ENCODE results near the gene ZNF436. TPM values are rescaled to one million over a fixed set of nuclear protein-coding genes. Genes with fewer than 3 reads are reported as not detected.

The ZNF436 gene
- polyA plus RNA-seq, 1 donor from 2014 or later, result 27.1 TPM

GRCh38 chr1:23416964-23417363 lies 47.3 kb upstream of the ZNF436 start:
- H3K9me2 ChIP-seq (ENCODE audit: insufficient read depth, low read length), result no peaks in the 10 kb centered on the region
- no peak overlapping the region for H3K4me3 ChIP-seq (ENCODE audit: low read length)
- H3K36me3 ChIP-seq (ENCODE audit: insufficient read depth, low read length), result no peaks in the 10 kb centered on the region
- no peaks in the 10 kb centered on the region for H3K9me3 ChIP-seq (ENCODE audit: low read length)
- H3K27me3 ChIP-seq (ENCODE audit: insufficient read depth, low read depth, low read length), result no peaks in the 10 kb centered on the region
- H3K9ac ChIP-seq (ENCODE audit: low read length), result no peak overlapping the region
- H3K27ac ChIP-seq (ENCODE audit: low read length), result no peak overlapping the region
- no peaks in the 10 kb centered on the region for H4K20me1 ChIP-seq (ENCODE audit: insufficient read depth)
- no peaks in the 10 kb centered on the region for H3K79me2 ChIP-seq (replicated peaks; ENCODE audit: insufficient read depth, low read length)
- no peak overlapping the region for H3K4me2 ChIP-seq (ENCODE audit: low read length)
- no peaks in the 10 kb centered on the region for H3F3A ChIP-seq (ENCODE audit: insufficient read depth, low read length, poor library complexity, severe bottlenecking)
- H2AFZ ChIP-seq (ENCODE audit: low read depth, low read length), result no peak overlapping the region
- TF ChIP-seq REST (IDR thresholded peaks at IDR 0.05; ENCODE audit: borderline replicate concordance), result no peak
- no peak for TF ChIP-seq TAF1 (IDR thresholded peaks at IDR 0.05; ENCODE audit: low read depth)
- TF ChIP-seq MXI1 (conservative IDR thresholded peaks at IDR 0.05; ENCODE audit: poor library complexity, severe bottlenecking), result no peak
- TF ChIP-seq CTCF (IDR thresholded peaks at IDR 0.05; ENCODE audit: poor library complexity, severe bottlenecking), result no peak
- no peak for TF ChIP-seq EZH2 (IDR thresholded peaks at IDR 0.05; ENCODE audit: borderline replicate concordance, insufficient read depth, low read length, poor library complexity, severe bottlenecking)
- TF ChIP-seq EP300 (conservative IDR thresholded peaks at IDR 0.05; ENCODE audit: poor library complexity, severe bottlenecking), result no peak
- no peak for TF ChIP-seq SMC3 (conservative IDR thresholded peaks at IDR 0.05; ENCODE audit: poor library complexity)
- TF ChIP-seq RAD21 (conservative IDR thresholded peaks at IDR 0.05), result no peak
- TF ChIP-seq POLR2AphosphoS5 (IDR thresholded peaks at IDR 0.05), result no peak

GRCh38 chr1:23408797-23409290 lies 39.2 kb upstream of the ZNF436 start:
- H3K27ac ChIP-seq (ENCODE audit: low read length), result no peak overlapping the region
- no peaks in the 10 kb centered on the region for H3F3A ChIP-seq (ENCODE audit: insufficient read depth, low read length, poor library complexity, severe bottlenecking)
- no peaks in the 10 kb centered on the region for H3K9me2 ChIP-seq (ENCODE audit: insufficient read depth, low read length)
- no peak overlapping the region for H3K4me3 ChIP-seq (ENCODE audit: low read length)
- no peaks in the 10 kb centered on the region for H3K27me3 ChIP-seq (ENCODE audit: insufficient read depth, low read depth, low read length)
- H4K20me1 ChIP-seq (ENCODE audit: insufficient read depth), result no peaks in the 10 kb centered on the region
- H2AFZ ChIP-seq (ENCODE audit: low read depth, low read length), result no peak overlapping the region
- no peaks in the 10 kb centered on the region for H3K9me3 ChIP-seq (ENCODE audit: low read length)
- H3K79me2 ChIP-seq (replicated peaks; ENCODE audit: insufficient read depth, low read length), result no peaks in the 10 kb centered on the region
- no peak for TF ChIP-seq RAD21 (conservative IDR thresholded peaks at IDR 0.05)
- TF ChIP-seq CTCF (IDR thresholded peaks at IDR 0.05; ENCODE audit: poor library complexity, severe bottlenecking), result no peak
- TF ChIP-seq EP300 (conservative IDR thresholded peaks at IDR 0.05; ENCODE audit: poor library complexity, severe bottlenecking), result no peak
- TF ChIP-seq REST (IDR thresholded peaks at IDR 0.05; ENCODE audit: borderline replicate concordance), result no peak
- no peak for TF ChIP-seq MXI1 (conservative IDR thresholded peaks at IDR 0.05; ENCODE audit: poor library complexity, severe bottlenecking)
- TF ChIP-seq POLR2AphosphoS5 (IDR thresholded peaks at IDR 0.05), result no peak
- TF ChIP-seq EZH2 (IDR thresholded peaks at IDR 0.05; ENCODE audit: borderline replicate concordance, insufficient read depth, low read length, poor library complexity, severe bottlenecking), result no peak
- no peak for TF ChIP-seq SMC3 (conservative IDR thresholded peaks at IDR 0.05; ENCODE audit: poor library complexity)
- TF ChIP-seq TAF1 (IDR thresholded peaks at IDR 0.05; ENCODE audit: low read depth), result no peak
- H3K9ac ChIP-seq (ENCODE audit: low read length), result no peak overlapping the region
- no peaks in the 10 kb centered on the region for H3K36me3 ChIP-seq (ENCODE audit: insufficient read depth, low read length)
- no peak overlapping the region for H3K4me2 ChIP-seq (ENCODE audit: low read length)

All from neural cell (in vitro differentiated cells).